GM21526 (cell line): Measurements from ENCODE around the gene PLEKHF1.

Source experiments
- ATAC-seq: cut with Tn5 transposase; IDR thresholded peaks from one replicate; pipeline ENCODE4 v1.9.1; 2021; ENCODE audit warnings: moderate library complexity; ENCODE audit not compliant: unreplicated experiment, low FRiP score

Gene PLEKHF1

DNA sequence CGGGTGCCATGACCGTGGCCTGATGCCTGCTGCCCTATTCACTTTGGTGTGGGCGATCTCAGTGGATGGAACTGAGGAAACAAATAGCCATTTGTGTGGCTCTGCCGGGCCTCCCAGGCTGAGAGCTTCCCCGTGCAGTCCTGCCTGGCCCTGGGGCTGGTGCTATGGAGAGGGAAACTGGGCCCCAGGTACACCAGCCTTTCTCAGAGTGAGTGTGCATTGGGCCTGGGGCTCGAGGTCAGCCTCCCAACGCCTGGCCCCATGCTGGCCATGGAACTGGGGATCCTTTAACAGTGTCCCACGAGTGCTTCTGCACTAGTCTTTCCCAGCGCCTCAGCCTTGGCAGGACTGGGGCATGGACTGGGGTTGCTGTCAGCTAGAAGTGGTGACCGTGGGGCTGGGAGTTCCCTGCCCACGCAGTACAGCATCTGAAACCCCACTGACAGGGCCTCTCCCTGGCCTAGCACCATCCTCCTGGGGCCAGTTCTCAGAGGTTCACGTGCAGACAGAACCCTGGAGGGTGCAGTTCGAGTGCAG, 10.5 kb downstream of the PLEKHF1 start:
- no peak for ATAC-seq

DNA sequence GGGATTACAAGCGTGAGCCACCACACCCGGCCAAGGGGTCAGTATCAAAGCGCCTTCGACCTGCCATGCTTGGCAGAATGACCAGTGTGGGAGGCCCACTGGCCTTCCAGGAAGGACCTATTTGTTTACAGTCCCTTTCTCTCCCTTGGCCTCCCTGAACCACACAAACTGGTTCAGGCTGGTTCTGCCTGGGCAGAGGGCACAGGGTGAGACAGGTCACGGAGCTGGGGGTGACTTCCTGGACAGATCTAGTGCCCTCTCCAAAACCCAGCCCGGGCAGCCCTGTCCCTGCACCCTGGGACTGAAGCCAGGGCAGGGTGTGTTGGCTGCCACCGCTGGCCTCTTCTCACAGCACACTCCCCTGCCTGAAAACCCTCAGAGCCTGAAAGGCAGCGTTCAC, 11.3 kb downstream of the PLEKHF1 start:
- ATAC-seq = no peak

GRCh38 chr19:29677001-29677817, 11.9 kb downstream of the PLEKHF1 start:
- no peak for ATAC-seq

DNA sequence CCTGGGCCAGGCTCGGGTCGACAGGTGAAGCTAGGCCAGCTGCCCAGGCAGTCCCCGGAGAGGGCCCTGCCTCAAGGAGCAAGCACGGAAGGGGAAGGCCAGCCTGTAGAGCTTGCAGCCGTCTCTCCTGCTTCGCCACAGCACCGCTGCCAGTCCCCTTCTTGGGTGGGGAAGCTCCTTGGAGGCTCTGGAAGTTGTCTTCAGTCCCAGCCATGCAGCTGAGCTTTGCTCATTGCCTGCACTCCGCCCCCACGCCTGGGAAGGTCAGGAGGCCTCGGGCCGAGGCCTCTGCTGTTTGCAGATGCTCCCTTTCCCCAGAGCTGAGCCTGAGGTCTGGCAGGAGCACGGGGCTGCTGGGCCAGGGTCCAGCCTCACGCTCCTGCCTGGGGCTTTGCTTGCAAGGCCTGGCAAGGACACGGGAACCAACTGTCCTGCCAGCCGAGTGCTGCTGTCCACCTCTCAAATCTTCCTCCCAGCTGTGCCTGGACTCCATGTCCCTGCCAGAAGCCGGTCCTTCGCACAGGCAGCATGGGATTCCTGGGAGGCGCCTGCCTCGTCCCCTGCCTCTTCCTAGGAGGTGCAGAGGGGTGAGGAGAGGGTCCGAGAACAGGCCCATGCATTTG, 13.3 kb downstream of the PLEKHF1 start:
- ATAC-seq = no peak

- no peak for ATAC-seq
Measured at GRCh38 chr19:29679598-29680210, 14.4 kb downstream of the PLEKHF1 start.

DNA sequence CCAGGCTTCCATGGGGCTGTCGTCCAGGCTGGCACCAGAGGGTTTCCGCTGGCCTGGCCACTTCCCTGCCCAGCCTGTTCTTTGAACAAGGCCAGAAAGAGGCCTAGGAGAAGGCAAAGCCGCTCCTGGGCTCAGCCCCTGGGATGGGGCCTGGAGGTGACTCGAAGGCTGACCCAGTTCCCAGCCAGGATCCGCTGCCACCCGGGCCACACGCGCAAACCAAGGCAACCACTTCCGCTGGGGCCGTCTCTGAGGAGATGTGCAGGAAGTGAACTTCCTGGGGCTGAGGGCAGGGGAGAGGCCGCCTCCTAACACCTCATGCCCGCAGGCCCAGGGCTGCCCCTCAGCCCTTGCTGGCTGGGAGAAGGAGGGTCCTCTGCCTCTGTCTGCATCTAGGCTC, 15.2 kb downstream of the PLEKHF1 start:
- ATAC-seq = no peak

GRCh38 chr19:29680937-29681336, 15.7 kb downstream of the PLEKHF1 start:
- ATAC-seq = no peak

GRCh38 chr19:29681422-29682235, 16.4 kb downstream of the PLEKHF1 start:
- ATAC-seq = no peak

GRCh38 chr19:29682236-29682895, 17.1 kb downstream of the PLEKHF1 start:
- no peak for ATAC-seq

DNA sequence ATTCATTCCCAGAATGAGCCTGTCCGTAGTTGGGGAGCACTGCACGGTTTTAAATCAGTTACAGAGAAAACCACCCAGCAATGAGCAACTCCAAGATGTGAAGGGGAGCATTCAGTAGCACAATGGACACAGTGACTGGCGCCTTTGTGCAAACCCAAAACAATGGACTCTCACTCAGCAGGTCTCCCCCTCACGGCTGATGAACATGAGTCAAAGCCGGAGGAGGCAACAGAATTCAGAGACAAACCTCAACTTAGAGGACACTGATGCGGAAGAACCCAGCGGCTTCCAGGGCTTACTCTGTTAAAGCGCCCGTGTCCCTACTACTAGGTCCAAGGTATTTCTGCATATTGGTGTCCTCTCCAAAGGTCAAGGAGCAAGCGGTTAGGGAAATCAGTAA, 17.7 kb downstream of the PLEKHF1 start:
- ATAC-seq = no peak

- ATAC-seq = no peak
Measured at GRCh38 chr19:29685326-29685725, 20.1 kb downstream of the PLEKHF1 start.

DNA sequence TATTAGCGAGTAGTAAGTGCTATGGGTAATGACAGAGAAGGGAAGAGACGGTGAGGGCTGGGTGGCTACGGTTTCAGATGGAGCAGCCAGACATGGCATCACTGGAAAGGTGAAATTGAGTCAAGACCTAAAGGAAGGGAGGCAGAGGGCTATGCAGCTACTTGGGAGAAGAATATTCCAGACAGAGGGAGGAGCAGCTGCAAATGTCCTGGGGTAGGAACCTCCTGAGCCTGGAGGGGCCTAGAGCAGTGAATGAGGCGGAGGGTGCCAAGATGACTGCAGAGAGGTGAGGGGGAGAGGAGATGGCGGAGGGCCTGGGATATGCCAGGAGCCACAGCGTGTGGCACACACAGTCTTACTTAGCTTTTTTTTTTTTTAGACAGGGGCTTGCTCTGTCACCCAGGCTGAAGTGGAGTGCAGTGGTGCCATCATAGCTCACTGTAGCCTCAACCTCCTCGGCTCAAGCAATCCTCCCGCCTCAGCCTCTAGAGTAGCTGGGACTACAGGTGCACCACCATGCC, 21.1 kb downstream of the PLEKHF1 start:
- ATAC-seq = no peak

DNA sequence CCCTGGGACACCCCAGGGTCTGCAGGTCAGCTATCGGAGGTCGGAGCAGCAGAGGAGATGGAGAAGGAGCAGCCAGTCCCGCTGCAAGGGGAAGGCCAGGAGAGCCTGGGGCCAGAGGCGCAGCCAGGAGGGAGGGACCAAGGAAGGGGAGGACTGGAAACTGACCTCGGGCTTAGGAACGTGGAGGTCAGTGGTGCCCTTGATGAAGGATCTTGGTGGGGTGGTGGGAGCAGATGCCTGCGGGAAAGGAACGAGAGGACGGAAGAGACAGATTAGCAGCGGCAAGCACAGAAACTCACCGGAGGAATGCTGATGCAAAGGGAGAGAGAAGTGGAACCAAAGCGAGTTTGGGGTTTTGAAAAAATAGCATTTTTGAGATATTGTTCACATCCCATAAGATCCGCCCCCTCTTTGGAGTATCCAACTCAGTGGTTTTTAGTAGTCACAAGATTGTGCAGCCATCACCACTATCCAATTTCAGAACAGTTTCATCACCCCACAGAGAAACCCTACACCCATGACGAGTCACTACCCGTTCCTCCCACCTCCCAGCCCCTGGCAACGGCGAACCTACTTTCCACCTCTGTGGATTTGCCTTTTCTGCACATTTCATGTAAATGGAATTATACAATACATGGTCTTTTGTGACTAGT, 22.1 kb downstream of the PLEKHF1 start:
- ATAC-seq = no peak

- ATAC-seq = no peak
Measured at GRCh38 chr19:29687897-29688728, 22.9 kb downstream of the PLEKHF1 start.

DNA sequence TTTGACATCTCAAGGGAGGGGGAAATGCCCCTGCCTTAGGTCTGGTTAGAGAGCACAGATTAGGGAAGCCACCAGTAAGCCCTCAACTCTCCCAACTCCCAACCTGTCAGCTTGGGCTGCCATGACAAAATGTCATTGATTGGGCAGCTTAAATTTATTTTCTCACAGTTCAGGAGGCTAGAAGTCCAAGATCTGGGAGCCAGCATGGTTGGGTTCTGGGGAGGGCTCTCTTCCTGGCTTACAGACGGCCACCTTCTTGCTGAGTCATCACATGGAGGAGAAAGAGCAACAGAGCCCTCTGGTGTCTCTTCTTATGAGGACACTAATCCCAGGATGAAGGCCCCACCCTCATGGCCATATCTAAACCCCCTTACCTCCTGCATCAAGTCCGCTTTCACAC, 25.6 kb downstream of the PLEKHF1 start:
- no peak for ATAC-seq

DNA sequence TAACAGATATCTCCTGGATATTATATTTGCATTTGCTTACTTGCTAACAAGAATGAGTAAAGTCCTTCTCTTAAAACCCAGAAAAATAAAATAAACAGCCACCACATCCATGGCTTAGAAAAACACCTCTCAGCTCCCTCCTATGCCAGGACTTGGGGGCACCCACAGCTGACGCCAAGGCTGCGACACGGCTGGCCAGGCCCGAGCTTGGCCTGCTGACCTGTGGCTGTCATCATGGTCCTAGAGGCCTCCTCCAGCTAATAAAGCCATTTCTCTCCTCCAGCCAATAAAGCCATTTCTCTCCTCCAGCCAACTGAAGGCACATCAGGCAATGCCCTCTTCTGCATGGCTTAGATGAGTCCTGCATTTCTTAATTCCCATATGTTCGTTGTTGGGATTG, 28.9 kb downstream of the PLEKHF1 start:
- ATAC-seq = no peak

- ATAC-seq = peak; percentile 70
Measured at GRCh38 chr19:29694669-29695627, 29.7 kb downstream of the PLEKHF1 start.
